B cell (primary cell): ENCODE data around the gene IRF1. TPM values are rescaled to one million over a fixed set of nuclear protein-coding genes. Genes with fewer than 3 reads are reported as not detected.

ENCODE experiments used
- ATAC-seq: fragments of 200-7000 bp; cut with Tn5 transposase; one replicate; pipeline ENCODE4 v1.10.0; 2021; ENCODE audit warnings: low read depth, mild to moderate bottlenecking, moderate number of reproducible peaks, moderate library complexity
- CTCF ChIA-PET: fragments of 350-600 bp; sonication (Branson Sonifier 250); formaldehyde crosslinking; loops from one replicate; lab custom pipeline; 2021; ENCODE audit warnings: antibody characterized with exemption, inconsistent platforms; lab: Charles Lee
- POLR2A ChIA-PET: fragments of 350-600 bp; sonication (Branson Sonifier 250); formaldehyde crosslinking; loops from one replicate; lab custom pipeline; 2021; ENCODE audit warnings: antibody characterized with exemption; lab: Charles Lee
- DNase-seq: peaks from one replicate; pipeline ENCODE4 v3.0.0; 2013
- H2AFZ ChIP-seq: 2 replicates; pipeline ENCODE4 v1.6.1; 2012; ENCODE audit warnings: mild to moderate bottlenecking, low read depth, low read length; ENCODE audit not compliant: insufficient read depth, poor library complexity, severe bottlenecking
- H3K27ac ChIP-seq, 2 donors: 1 replicate in 1 of 2; 2 replicates in 1 of 2; pipeline ENCODE4 v1.5.1; 2012 to 2013; ENCODE audit warnings: low read length in 2 of 2, mild to moderate bottlenecking in 2 of 2, moderate library complexity in 1 of 2
- H3K27me3 ChIP-seq, 4 experiments: fragments of 200-600 bp in 1 of 4; sonication (generic) in 1 of 4; replicated peaks in 1 of 4; 1 replicate in 2 of 4; 2 replicates in 2 of 4; pipeline versions ENCODE4 v1.6.1 to v1.7.0; 2013 to 2016; ENCODE audit warnings: low read length in 3 of 4, mild to moderate bottlenecking in 2 of 4, mixed read lengths in 1 of 4, moderate library complexity in 1 of 4; ENCODE audit not compliant: insufficient read depth in 4 of 4, control insufficient read depth in 3 of 4; ENCODE audit errors: control extremely low read depth in 1 of 4
- H3K36me3 ChIP-seq, 2 experiments: replicated peaks in 1 of 2; 1 replicate in 1 of 2; 2 replicates in 1 of 2; pipeline versions ENCODE4 v1.6.1 to v1.7.1; 2013; ENCODE audit warnings: low read length in 1 of 2; ENCODE audit not compliant: insufficient read depth in 2 of 2, control insufficient read depth in 1 of 2; ENCODE audit errors: control extremely low read depth in 1 of 2, extremely low read depth in 1 of 2
- H3K4me1 ChIP-seq, 2 donors: fragments of 200-600 bp in 1 of 2; sonication (generic) in 1 of 2; 1 replicate in 1 of 2; 2 replicates in 1 of 2; pipeline versions ENCODE4 v1.5.1 to v1.6.1; 2013 to 2017; ENCODE audit warnings: low read length in 2 of 2; ENCODE audit not compliant: control insufficient read depth in 2 of 2, insufficient read depth in 2 of 2
- H3K4me2 ChIP-seq: replicated peaks from 2 replicates; pipeline ENCODE3; 2012; ENCODE audit warnings: mild to moderate bottlenecking, low read depth, low read length; ENCODE audit not compliant: poor library complexity, severe bottlenecking
- H3K4me3 ChIP-seq, 5 experiments: fragments of 200-600 bp in 1 of 5; sonication (generic) in 1 of 5; 1 replicate in 3 of 5; 2 replicates in 2 of 5; pipeline versions ENCODE4 v1.5.1 to v1.7.0; 2011 to 2016; ENCODE audit warnings: low read length in 4 of 5, mild to moderate bottlenecking in 4 of 5, low read depth in 2 of 5, control low read depth in 1 of 5, moderate library complexity in 1 of 5; ENCODE audit not compliant: insufficient read depth in 1 of 5; ENCODE audit errors: control extremely low read depth in 1 of 5, extremely low read depth in 1 of 5
- H3K79me2 ChIP-seq: fragments of 200-600 bp; sonication (generic); one replicate; pipeline ENCODE4 v1.6.0; 2016; ENCODE audit warnings: low read length; ENCODE audit not compliant: control insufficient read depth, insufficient read depth
- H3K9ac ChIP-seq: fragments of 200-600 bp; sonication (generic); 2 replicates; pipeline ENCODE4 v1.6.1; 2017; ENCODE audit warnings: mild to moderate bottlenecking, low read length, moderate library complexity
- H3K9me3 ChIP-seq, 3 donors: one replicate each; pipeline versions ENCODE4 v1.6.1 to v1.7.1; 2013; ENCODE audit warnings: low read length in 2 of 3; ENCODE audit not compliant: control insufficient read depth in 2 of 3, insufficient read depth in 1 of 3; ENCODE audit errors: control extremely low read depth in 1 of 3
- H4K20me1 ChIP-seq: 2 replicates; pipeline ENCODE4 v1.6.0; 2012; ENCODE audit warnings: mild to moderate bottlenecking, low read length; ENCODE audit not compliant: insufficient read depth, control insufficient read depth, poor library complexity, severe bottlenecking
- H3K27ac Mint-ChIP-seq: one replicate; pipeline ENCODE4 v1.8.0; 2021; ENCODE audit warnings: mixed read lengths
- H3K27me3 Mint-ChIP-seq: one replicate; pipeline ENCODE4 v1.8.0; 2021; ENCODE audit warnings: mixed read lengths
- H3K4me1 Mint-ChIP-seq: one replicate; pipeline ENCODE4 v1.8.0; 2021; ENCODE audit warnings: mixed read lengths
- H3K4me3 Mint-ChIP-seq: one replicate; pipeline ENCODE4 v1.8.0; 2021; ENCODE audit warnings: mixed read lengths
- H3K9me3 Mint-ChIP-seq: one replicate; pipeline ENCODE4 v1.8.0; 2022; ENCODE audit warnings: mixed read lengths; ENCODE audit not compliant: insufficient read depth
- CTCF ChIP-seq: fragments of 200-600 bp; IDR thresholded peaks from one replicate; pipeline ENCODE4 v1.8.0; 2022; ENCODE audit warnings: antibody characterized with exemption, mild to moderate bottlenecking
- EZH2 ChIP-seq: IDR thresholded peaks from 2 replicates; pipeline ENCODE4 v1.6.1; 2012; ENCODE audit warnings: borderline replicate concordance, low read depth, mild to moderate bottlenecking, moderate library complexity, low read length; ENCODE audit not compliant: insufficient read depth, poor library complexity, severe bottlenecking
- WGBS: methylation state at CpG from one replicate; pipeline ENCODE4 v1.1.5; 2013; ENCODE audit warnings: missing lambda C conversion rate; ENCODE audit not compliant: insufficient coverage; 5-methylcytosine and 5-hydroxymethylcytosine counted together
- intact Hi-C: fragments of 100-400 bp; cut with micrococcal nuclease; formaldehyde crosslinking; loops from one replicate; pipeline ENCODE4 v1.10.0; 2022
- polyA plus RNA-seq: library from polyadenylated mRNA; depleted of rRNA; stranded (reverse); fragments of >200 nt; gene quantifications from 2 replicates; pipeline ENCODE4 v1.2.3, GENCODE V29; 2012
- total RNA-seq, 2 donors: library from RNA; stranded (reverse); fragments of 120-200 nt in 1 of 2; gene quantifications; 1 replicate in 1 of 2; 2 replicates in 1 of 2; pipeline versions ENCODE4 v1.2.3 to v1.2.4, GENCODE V29; 2013 to 2022

Gene IRF1
- total and polyA plus RNA-seq, 2 donors (not counting 1 experiment from before 2014, with no cell fraction given), result 173 to 306 TPM

GRCh38 chr5:132444841-132445639 is 45.5 kb downstream of the IRF1 start:
- Histone ChIP-seq H3K79me2 (peaks cover 97% of the 10 kb centered on the region), H3K4me2 (no peak overlapping the region), H2AFZ (no peak overlapping the region), H3K27me3 (no peaks in the 10 kb centered on the region), H3K9me3 (no peaks in the 10 kb centered on the region), H3K36me3 (peaks cover 9 to 51% of the 10 kb centered on the region in 2 experiments), H3K27ac (no peak overlapping the region), H3K9ac (no peak overlapping the region), H3K4me1 (peaks cover 24 to 37% of the 10 kb centered on the region in 2 donors), H4K20me1 (peaks cover 73% of the 10 kb centered on the region), H3K4me3 (no peak overlapping the region)
- ATAC-seq (no peak), DNase-seq (no peak)
- Mint-ChIP-seq H3K27me3 (no peaks in the 10 kb centered on the region), H3K27ac (no peak overlapping the region), H3K9me3 (no peaks in the 10 kb centered on the region), H3K4me3 (no peak overlapping the region), H3K4me1 (peaks cover 60% of the 10 kb centered on the region)
- TF ChIP-seq CTCF (no peak), EZH2 (no peak)
- ChIA-PET CTCF (no interaction called here), POLR2A (interaction anchor here (1.1 kb wide), 1 partner anchor 18 kb away, joined by 3 read pairs; no protein-coding TSS in a partner anchor)
- WGBS, result no CpG with 5 or more reads among the region's 5 CpGs
- intact Hi-C loops, result no loop called here

GRCh38 chr5:132444061-132444460 is 46.5 kb downstream of the IRF1 start:
- peaks cover 98% of the 10 kb centered on the region for H3K79me2 ChIP-seq
- no peak overlapping the region for H2AFZ ChIP-seq
- no peak for DNase-seq
- ChIA-PET CTCF (interaction anchor here (1.0 to 1.2 kb wide), 3 partner anchors 16 to 58 kb away, joined by 3 read pairs; no protein-coding TSS in a partner anchor), POLR2A (no interaction called here)
- H3K27me3 ChIP-seq, result no peaks in the 10 kb centered on the region
- ATAC-seq, result no peak
- no peak overlapping the region for H3K9ac ChIP-seq
- Mint-ChIP-seq H3K27ac (no peak overlapping the region), H3K9me3 (no peaks in the 10 kb centered on the region), H3K4me3 (no peak overlapping the region), H3K4me1 (peaks cover 66% of the 10 kb centered on the region), H3K27me3 (no peaks in the 10 kb centered on the region)
- intact Hi-C loops, result no loop called here
- H3K4me1 ChIP-seq, result peaks cover 24 to 42% of the 10 kb centered on the region in 2 donors
- H4K20me1 ChIP-seq, result peaks cover 83% of the 10 kb centered on the region
- TF ChIP-seq CTCF (no peak), EZH2 (no peak)
- no peaks in the 10 kb centered on the region for H3K9me3 ChIP-seq
- 44% methylated on average over 4 of the region's 7 CpGs for WGBS
- H3K4me2 ChIP-seq, result no peak overlapping the region
- H3K4me3 ChIP-seq, result no peak overlapping the region
- no peak overlapping the region for H3K27ac ChIP-seq
- H3K36me3 ChIP-seq, result peaks cover 9 to 46% of the 10 kb centered on the region in 2 experiments
